Epithelial cell of esophagus (primary cell): ENCODE results near the gene TOLLIP.

Source experiments
- DNase-seq: peaks from one replicate; pipeline ENCODE4 v3.0.0; 2010; ENCODE audit warnings: low read depth
- H3K4me3 ChIP-seq: 2 replicates; pipeline ENCODE4 v1.5.1; 2011; ENCODE audit warnings: mild to moderate bottlenecking, low read length, control low read depth
- CTCF ChIP-seq: IDR thresholded peaks from 2 replicates; pipeline ENCODE4 v1.5.1; 2011; ENCODE audit warnings: low read depth, mild to moderate bottlenecking, low read length, control low read depth, inconsistent platforms; ENCODE audit not compliant: insufficient read depth; ENCODE audit errors: missing control alignments

Gene TOLLIP

GRCh38 chr11:1225386-1226225, 83.8 kb downstream of the TOLLIP start:
- H3K4me3 ChIP-seq: no peak overlapping the region
- TF ChIP-seq CTCF: no peak
- DNase-seq: no peak

- no peak overlapping the region for H3K4me3 ChIP-seq
- no peak for TF ChIP-seq CTCF
- no peak for DNase-seq
Observed at GRCh38 chr11:1224491-1225385, 84.7 kb downstream of the TOLLIP start.
